Mammary epithelial cell (primary cell): ENCODE data around the gene GSTCD.

ENCODE experiments used
- EZH2 ChIP-seq: IDR thresholded peaks from 2 replicates; pipeline ENCODE4 v1.6.1; 2012; ENCODE audit warnings: low read length, inconsistent platforms, borderline replicate concordance
- TF ChIP-seq, protein P1 (sequence below), 2 donors: IDR thresholded peaks in 1 of 2; conservative IDR thresholded peaks in 1 of 2; 2 replicates each; pipeline ENCODE4 v1.5.1; 2011 to 2012; ENCODE audit warnings: inconsistent platforms in 2 of 2, low read length in 2 of 2, mild to moderate bottlenecking in 2 of 2, control low read depth in 1 of 2, low read depth in 1 of 2; ENCODE audit not compliant: insufficient read depth in 1 of 2; ENCODE audit errors: extremely low read depth in 1 of 2

DNA sequence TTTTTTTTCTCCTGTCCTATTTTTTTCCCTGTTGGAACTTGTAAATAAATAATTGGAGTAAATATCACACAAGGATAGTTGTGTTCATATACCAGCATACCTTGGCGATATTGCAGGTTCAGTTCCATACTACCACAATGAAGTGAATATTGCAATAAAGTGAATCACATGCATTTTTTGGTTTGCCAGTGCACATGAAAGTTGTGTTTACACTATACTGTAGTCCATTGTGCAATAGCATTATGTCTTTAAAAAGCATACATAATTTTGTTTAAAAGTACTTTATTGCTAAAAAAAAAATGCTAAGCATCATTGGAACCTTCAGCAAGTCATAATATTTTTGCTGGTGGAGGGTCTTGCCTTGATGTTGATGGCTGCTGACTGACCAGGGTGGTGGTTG lies 88.6 kb downstream of the GSTCD start:
- TF ChIP-seq, protein P1, sequence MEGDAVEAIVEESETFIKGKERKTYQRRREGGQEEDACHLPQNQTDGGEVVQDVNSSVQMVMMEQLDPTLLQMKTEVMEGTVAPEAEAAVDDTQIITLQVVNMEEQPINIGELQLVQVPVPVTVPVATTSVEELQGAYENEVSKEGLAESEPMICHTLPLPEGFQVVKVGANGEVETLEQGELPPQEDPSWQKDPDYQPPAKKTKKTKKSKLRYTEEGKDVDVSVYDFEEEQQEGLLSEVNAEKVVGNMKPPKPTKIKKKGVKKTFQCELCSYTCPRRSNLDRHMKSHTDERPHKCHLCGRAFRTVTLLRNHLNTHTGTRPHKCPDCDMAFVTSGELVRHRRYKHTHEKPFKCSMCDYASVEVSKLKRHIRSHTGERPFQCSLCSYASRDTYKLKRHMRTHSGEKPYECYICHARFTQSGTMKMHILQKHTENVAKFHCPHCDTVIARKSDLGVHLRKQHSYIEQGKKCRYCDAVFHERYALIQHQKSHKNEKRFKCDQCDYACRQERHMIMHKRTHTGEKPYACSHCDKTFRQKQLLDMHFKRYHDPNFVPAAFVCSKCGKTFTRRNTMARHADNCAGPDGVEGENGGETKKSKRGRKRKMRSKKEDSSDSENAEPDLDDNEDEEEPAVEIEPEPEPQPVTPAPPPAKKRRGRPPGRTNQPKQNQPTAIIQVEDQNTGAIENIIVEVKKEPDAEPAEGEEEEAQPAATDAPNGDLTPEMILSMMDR (conservative IDR thresholded peaks at IDR 0.05 in 1 of 2, IDR thresholded peaks at IDR 0.05 in 1 of 2; ENCODE audit: extremely low read depth in 1 of 2, insufficient read depth in 1 of 2, low read depth in 1 of 2, low read length in 2 of 2), result no peak
- no peak for TF ChIP-seq EZH2
